OCI-LY1 (cell line): ENCODE data around the gene ACVR1B.

Source experiments
- H2AFZ ChIP-seq: fragments of 200-600 bp; sonication (generic), shearing (Covaris generic); 2 replicates; pipeline ENCODE4 v1.6.0; 2014; ENCODE audit warnings: antibody characterized with exemption, mild to moderate bottlenecking, low read length
- H3F3A ChIP-seq: fragments of 200-600 bp; sonication (generic), shearing (Covaris generic); 2 replicates; pipeline ENCODE4 v1.6.0; 2014; ENCODE audit warnings: mild to moderate bottlenecking, antibody characterized with exemption, low read length, moderate library complexity; ENCODE audit not compliant: insufficient read depth
- H3K27ac ChIP-seq: fragments of 200-600 bp; sonication (generic); 2 replicates; pipeline ENCODE4 v1.5.1; 2014; ENCODE audit warnings: low read length, mixed run types, mild to moderate bottlenecking, low read depth; ENCODE audit not compliant: poor library complexity, severe bottlenecking
- H3K27me3 ChIP-seq: fragments of 200-600 bp; sonication (generic); 2 replicates; pipeline ENCODE4 v1.6.0; 2014; ENCODE audit warnings: antibody characterized with exemption, mild to moderate bottlenecking, low read length, moderate library complexity; ENCODE audit not compliant: insufficient read depth
- H3K36me3 ChIP-seq: fragments of 200-600 bp; sonication (generic); 2 replicates; pipeline ENCODE4 v1.6.1; 2014; ENCODE audit warnings: mild to moderate bottlenecking, antibody characterized with exemption, low read length, moderate library complexity, mixed read lengths; ENCODE audit not compliant: insufficient read depth
- H3K4me1 ChIP-seq: fragments of 200-600 bp; sonication (generic); 2 replicates; pipeline ENCODE4 v1.5.1; 2014; ENCODE audit warnings: mild to moderate bottlenecking, low read length, moderate library complexity; ENCODE audit not compliant: insufficient read depth, severe bottlenecking
- H3K4me2 ChIP-seq: fragments of 200-600 bp; sonication (generic), shearing (Covaris generic); 2 replicates; pipeline ENCODE4 v1.6.1; 2014; ENCODE audit warnings: low read length
- H3K4me3 ChIP-seq: fragments of 200-600 bp; sonication (generic); 2 replicates; pipeline ENCODE4 v1.5.1; 2014; ENCODE audit warnings: low read length, low read depth, mild to moderate bottlenecking, mixed read lengths; ENCODE audit not compliant: poor library complexity, severe bottlenecking
- H3K79me2 ChIP-seq: fragments of 200-600 bp; shearing (Covaris generic); 2 replicates; pipeline ENCODE4 v1.6.1; 2016; ENCODE audit warnings: mixed run types, low read length, mixed read lengths; ENCODE audit not compliant: insufficient read depth
- H3K9ac ChIP-seq: fragments of 200-600 bp; sonication (generic), shearing (Covaris generic); 2 replicates; pipeline ENCODE4 v1.6.1; 2014; ENCODE audit warnings: mild to moderate bottlenecking, low read length, mixed read lengths
- H3K9me2 ChIP-seq: fragments of 200-600 bp; sonication (generic), shearing (Covaris generic); 2 replicates; pipeline ENCODE4 v1.6.1; 2014; ENCODE audit warnings: low read depth, mild to moderate bottlenecking, low read length, mixed read lengths
- H3K9me3 ChIP-seq: fragments of 200-600 bp; shearing (Covaris generic); 2 replicates; pipeline ENCODE4 v1.6.1; 2014; ENCODE audit warnings: low read length, mixed read lengths
- H4K20me1 ChIP-seq: fragments of 200-600 bp; sonication (generic), shearing (Covaris generic); 2 replicates; pipeline ENCODE4 v1.6.0; 2016; ENCODE audit warnings: mild to moderate bottlenecking, low read length; ENCODE audit not compliant: insufficient read depth
- CTCF ChIP-seq: fragments of 200-600 bp; sonication (generic), shearing (Covaris generic); IDR thresholded peaks from 2 replicates; pipeline ENCODE4 v1.5.1; 2017; ENCODE audit warnings: mild to moderate bottlenecking, antibody characterized with exemption, low read length, moderate library complexity, mixed read lengths
- EZH2 ChIP-seq: fragments of 200-600 bp; sonication (generic), shearing (Covaris generic); IDR thresholded peaks from 2 replicates; pipeline ENCODE4 v1.8.0; 2017; ENCODE audit warnings: borderline replicate concordance, mixed run types, mild to moderate bottlenecking, antibody characterized with exemption, low read length, moderate library complexity, mixed read lengths

Gene ACVR1B

GRCh38 chr12:52041035-52041434 lies 89.5 kb downstream of the ACVR1B start:
- no peak overlapping the region for H3K4me2 ChIP-seq
- peaks cover 2% of the 10 kb centered on the region; the same call in 1 of the 2 replicates for H3K27me3 ChIP-seq
- peaks cover 16% of the 10 kb centered on the region for H3K4me1 ChIP-seq
- no peaks in the 10 kb centered on the region for H3K36me3 ChIP-seq
- no peak overlapping the region for H3K27ac ChIP-seq
- TF ChIP-seq CTCF: no peak
- no peak for TF ChIP-seq EZH2
- no peaks in the 10 kb centered on the region for H3K79me2 ChIP-seq
- H3K4me3 ChIP-seq: no peak overlapping the region
- H3F3A ChIP-seq: no peaks in the 10 kb centered on the region
- no peaks in the 10 kb centered on the region for H3K9me3 ChIP-seq
- no peaks in the 10 kb centered on the region for H3K9me2 ChIP-seq
- no peak overlapping the region for H2AFZ ChIP-seq
- H4K20me1 ChIP-seq: no peaks in the 10 kb centered on the region
- H3K9ac ChIP-seq: no peak overlapping the region

- Histone ChIP-seq H3K9me2 (no peaks in the 10 kb centered on the region), H3K9me3 (no peaks in the 10 kb centered on the region), H2AFZ (no peak overlapping the region), H3K4me3 (no peak overlapping the region), H3K9ac (no peak overlapping the region; the same call in 1 of the 2 replicates), H3K4me1 (peaks cover 16% of the 10 kb centered on the region), H3F3A (no peaks in the 10 kb centered on the region), H3K4me2 (peak overlapping the region; percentile 7; the same call in 1 of the 2 replicates), H3K36me3 (no peaks in the 10 kb centered on the region), H3K27me3 (no peaks in the 10 kb centered on the region; the same call in 1 of the 2 replicates), H3K79me2 (no peaks in the 10 kb centered on the region), H3K27ac (no peak overlapping the region), H4K20me1 (no peaks in the 10 kb centered on the region)
- TF ChIP-seq CTCF (peak; percentile 39; the same call in 1 of the 2 replicates), EZH2 (no peak)
Measured at GRCh38 chr12:52041695-52042123, 90.2 kb downstream of the ACVR1B start.

GRCh38 chr12:52042706-52043385 lies 91.3 kb downstream of the ACVR1B start:
- TF ChIP-seq EZH2 (no peak), CTCF (no peak)
- Histone ChIP-seq H3K4me1 (peaks cover 10% of the 10 kb centered on the region), H3K27me3 (no peaks in the 10 kb centered on the region; the same call in 1 of the 2 replicates), H3K79me2 (no peaks in the 10 kb centered on the region), H3K9me2 (no peaks in the 10 kb centered on the region), H3K27ac (no peak overlapping the region), H4K20me1 (no peaks in the 10 kb centered on the region), H3F3A (no peaks in the 10 kb centered on the region), H3K9ac (no peak overlapping the region; the same call in 1 of the 2 replicates), H2AFZ (no peak overlapping the region), H3K4me3 (no peak overlapping the region), H3K36me3 (no peaks in the 10 kb centered on the region), H3K4me2 (peak overlapping the region; percentile 7; the same call in 1 of the 2 replicates), H3K9me3 (no peaks in the 10 kb centered on the region)
